Activated CD8-positive, alpha-beta memory T cell treated with anti-CD3 and anti-CD28 coated beads, Interleukin-2, amount 50 U/mL, for 1 hour (primary cell): Measurements from ENCODE around the gene RDH13.
"Not testable (repeated sequence)": the region's sequence is repeated elsewhere in the genome, so short reads cannot be mapped to it uniquely, and the experiment has no call there.

Experiments
- DNase-seq: peaks from one replicate; pipeline ENCODE4 v3.0.0-alpha.2; 2020; ENCODE audit errors: extremely low read depth

Gene RDH13

GRCh38 chr19:55018216-55018615 lies 44.7 kb downstream of the RDH13 start:
- no peak for DNase-seq

DNA sequence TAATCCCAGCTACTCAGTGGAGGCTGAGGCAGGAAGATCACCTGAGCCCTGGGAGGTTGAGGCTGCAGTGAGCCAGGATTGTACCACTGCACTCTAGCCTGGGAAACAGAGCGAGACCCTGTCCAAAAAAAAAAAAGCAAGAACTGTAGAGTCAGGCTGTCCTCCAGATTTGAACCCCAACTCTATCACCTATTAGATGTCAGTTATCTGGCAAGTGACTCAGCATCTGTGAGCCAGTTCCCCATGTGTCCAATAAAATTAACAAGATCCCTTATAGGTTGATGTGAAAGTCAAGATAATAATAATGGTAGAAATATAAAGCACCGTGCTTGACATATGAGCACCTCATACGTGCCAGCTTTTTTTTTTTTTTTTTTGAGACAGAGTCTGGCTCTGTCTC lies 46.9 kb downstream of the RDH13 start:
- DNase-seq: no peak

- DNase-seq: no peak
These were observed 47.8 kb downstream of the RDH13 start for GRCh38 chr19:55015126-55015525.

DNA sequence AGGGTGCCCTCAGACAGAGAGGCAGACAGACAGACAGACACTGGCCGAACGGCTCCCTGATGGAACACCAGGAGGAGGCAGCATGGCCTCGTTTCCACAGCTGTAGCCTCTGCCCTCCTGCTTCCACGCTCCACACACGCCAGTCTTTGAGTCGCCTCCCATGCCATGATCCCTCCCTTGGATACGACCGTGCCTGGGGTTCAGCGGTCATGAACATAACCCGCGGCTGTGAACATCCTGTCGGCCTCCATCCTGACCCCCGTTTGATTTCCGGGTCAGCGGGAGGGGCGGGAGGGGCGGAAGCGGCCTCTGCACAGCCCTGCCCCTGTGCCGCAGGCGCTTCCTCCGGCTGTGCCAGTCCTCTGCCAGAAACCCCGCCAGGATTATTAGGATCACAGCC lies 48.2 kb downstream of the RDH13 start:
- no peak for DNase-seq

DNA sequence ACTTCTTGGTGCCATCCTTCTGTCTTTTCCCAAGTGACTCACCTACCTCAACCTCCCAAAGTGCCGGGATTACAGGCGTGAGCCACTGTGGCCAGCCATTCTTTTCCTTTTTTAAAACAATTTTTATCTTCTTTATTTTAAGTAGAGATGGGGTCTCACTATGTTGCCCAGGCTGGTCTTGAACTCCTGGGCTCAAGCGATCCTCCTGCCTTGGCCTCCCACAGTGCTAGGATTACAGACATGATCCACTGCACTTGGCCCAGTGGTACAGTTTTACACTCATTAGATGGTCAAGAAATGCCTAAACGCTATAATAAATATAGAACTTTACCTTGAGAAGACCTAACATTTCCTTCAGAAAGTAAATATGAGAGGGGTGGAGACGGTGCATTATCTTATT lies 49.4 kb downstream of the RDH13 start:
- DNase-seq: no peak

GRCh38 chr19:55012306-55012705 lies 50.6 kb downstream of the RDH13 start:
- no peak for DNase-seq

DNA sequence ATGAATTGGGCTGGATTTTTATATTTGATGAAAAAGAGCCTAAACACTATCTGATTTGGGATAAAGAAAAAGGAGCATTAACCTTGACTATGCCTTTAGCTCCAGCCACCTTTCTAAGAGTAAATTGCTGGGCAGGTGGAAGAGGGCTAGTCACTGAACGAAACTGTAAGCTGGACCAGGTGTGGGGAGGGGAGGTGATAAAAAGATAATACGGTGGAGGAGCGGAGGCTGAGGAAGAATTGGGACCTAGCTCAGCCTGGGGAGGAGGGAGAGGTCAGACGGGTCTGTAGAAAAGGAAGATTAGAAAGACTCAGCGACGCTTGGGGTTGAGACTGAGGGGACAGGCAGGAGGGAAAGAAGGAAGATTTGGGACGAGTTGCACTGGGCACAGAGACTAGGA lies 52.4 kb downstream of the RDH13 start:
- DNase-seq: not testable (repeated sequence)

GRCh38 chr19:55008781-55009180 lies 54.2 kb downstream of the RDH13 start:
- not testable (repeated sequence) for DNase-seq

GRCh38 chr19:55008189-55008588 lies 54.8 kb downstream of the RDH13 start:
- DNase-seq: not testable (repeated sequence)

DNA sequence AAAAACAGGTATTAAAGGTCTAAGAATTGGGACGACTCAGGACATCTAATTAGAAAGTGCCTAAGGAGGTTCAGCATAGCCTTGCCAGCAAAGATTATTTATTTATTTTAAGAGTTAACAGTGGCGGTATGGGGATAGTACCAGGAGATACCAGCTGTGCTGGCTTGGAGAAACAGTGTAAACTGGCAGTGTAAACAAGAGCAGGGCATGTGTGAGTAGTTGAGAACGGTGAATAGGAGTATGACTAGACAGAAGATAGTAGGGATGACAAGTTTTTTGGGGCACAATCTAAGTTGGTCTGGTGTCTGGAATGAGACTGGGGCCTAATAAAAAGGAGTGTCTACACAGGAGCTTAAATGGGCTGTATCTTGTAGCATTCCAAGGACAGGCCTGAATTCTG lies 55.4 kb downstream of the RDH13 start:
- DNase-seq: not testable (repeated sequence)

DNA sequence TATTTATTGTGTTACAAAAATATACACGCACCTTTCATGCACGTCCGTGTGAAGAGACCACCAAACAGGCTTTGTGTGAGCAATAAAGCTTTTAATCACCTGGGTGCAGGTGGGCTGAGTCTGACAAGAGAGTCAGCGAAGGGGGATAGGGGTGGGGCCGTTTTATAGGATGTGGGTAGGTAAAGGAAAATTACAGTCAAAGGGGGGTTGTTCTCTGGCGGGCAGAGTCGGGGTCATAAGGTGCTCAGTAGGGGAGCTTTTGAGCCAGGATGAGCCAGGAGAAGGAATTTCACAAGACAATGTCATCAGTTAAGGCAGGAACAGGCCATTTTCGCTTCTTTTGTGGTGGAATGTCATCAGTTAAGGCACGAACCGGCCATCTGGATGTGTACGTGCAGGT lies 56.2 kb downstream of the RDH13 start:
- DNase-seq: not testable (repeated sequence)

- DNase-seq: peak; percentile 34
These were observed 57.1 kb downstream of the RDH13 start for GRCh38 chr19:55005684-55006488.

- DNase-seq: no peak
These were observed 62.2 kb downstream of the RDH13 start for GRCh38 chr19:55000761-55001160.

GRCh38 chr19:54998751-54999239 lies 64.2 kb downstream of the RDH13 start:
- DNase-seq: not testable (repeated sequence)

GRCh38 chr19:54995561-54995960 lies 67.4 kb downstream of the RDH13 start:
- DNase-seq: no peak
